Measurements from ENCODE around the gene KBTBD12. TPM values are rescaled to one million over a fixed set of nuclear protein-coding genes. Genes with fewer than 3 reads are reported as not detected.
A peak's percentile ranks its signal among the peaks of the same experiment; 100 is the strongest.

The KBTBD12 gene
- total and polyA plus RNA-seq, 2 experiments from 2014 or later = 0.02 to 0.66 TPM

- H3K4me1 ChIP-seq (ENCODE audit: low read depth) = peaks cover 4% of the 10 kb centered on the region
- no peak for TF ChIP-seq CTCF (IDR thresholded peaks at IDR 0.05; ENCODE audit: low read depth, low read length)
- DNase-seq (ENCODE audit: low read depth in 1 of 2, low spot score in 1 of 2) = no peak
- no peaks in the 10 kb centered on the region for H3K27me3 ChIP-seq
- no peaks in the 10 kb centered on the region for H3K36me3 ChIP-seq
- H3K4me3 ChIP-seq = no peak overlapping the region
- no peaks in the 10 kb centered on the region for H3K9me3 ChIP-seq (ENCODE audit: low read depth)
- no peak overlapping the region for H3K27ac ChIP-seq
Observed at GRCh38 chr3:127899200-127899599, 15.8 kb upstream of the KBTBD12 start.

GRCh38 chr3:127899766-127900165, 15.3 kb upstream of the KBTBD12 start:
- Histone ChIP-seq H3K27ac (no peak overlapping the region), H3K4me3 (no peak overlapping the region), H3K27me3 (no peaks in the 10 kb centered on the region), H3K9me3 (ENCODE audit: low read depth) (no peaks in the 10 kb centered on the region), H3K36me3 (no peaks in the 10 kb centered on the region), H3K4me1 (ENCODE audit: low read depth) (peaks cover 4% of the 10 kb centered on the region)
- TF ChIP-seq CTCF (IDR thresholded peaks at IDR 0.05; ENCODE audit: low read depth, low read length) = no peak
- DNase-seq (ENCODE audit: low read depth in 1 of 2, low spot score in 1 of 2) = no peak

GRCh38 chr3:127900536-127900935, 14.5 kb upstream of the KBTBD12 start:
- no peaks in the 10 kb centered on the region for H3K36me3 ChIP-seq
- TF ChIP-seq CTCF (IDR thresholded peaks at IDR 0.05; ENCODE audit: low read depth, low read length) = no peak
- H3K4me1 ChIP-seq (ENCODE audit: low read depth) = peaks cover 4% of the 10 kb centered on the region
- H3K9me3 ChIP-seq (ENCODE audit: low read depth) = no peaks in the 10 kb centered on the region
- DNase-seq (ENCODE audit: low read depth in 1 of 2, low spot score in 1 of 2) = no peak
- no peak overlapping the region for H3K4me3 ChIP-seq
- H3K27me3 ChIP-seq = no peaks in the 10 kb centered on the region
- H3K27ac ChIP-seq = no peak overlapping the region

- Histone ChIP-seq H3K27ac (no peak overlapping the region), H3K36me3 (no peaks in the 10 kb centered on the region), H3K4me1 (ENCODE audit: low read depth) (peaks cover 4% of the 10 kb centered on the region), H3K9me3 (ENCODE audit: low read depth) (no peaks in the 10 kb centered on the region), H3K27me3 (no peaks in the 10 kb centered on the region), H3K4me3 (no peak overlapping the region)
- DNase-seq (ENCODE audit: low read depth in 1 of 2, low spot score in 1 of 2) = no peak
- no peak for TF ChIP-seq CTCF (IDR thresholded peaks at IDR 0.05; ENCODE audit: low read depth, low read length)
Observed at GRCh38 chr3:127902486-127902885, 12.5 kb upstream of the KBTBD12 start.

- no peaks in the 10 kb centered on the region for H3K9me3 ChIP-seq (ENCODE audit: low read depth)
- H3K4me1 ChIP-seq (ENCODE audit: low read depth) = peaks cover 4% of the 10 kb centered on the region
- DNase-seq (ENCODE audit: low read depth in 1 of 2, low spot score in 1 of 2) = peak in 1 of 2 donors; percentile 64
- no peak for TF ChIP-seq CTCF (IDR thresholded peaks at IDR 0.05; ENCODE audit: low read depth, low read length)
- no peaks in the 10 kb centered on the region for H3K27me3 ChIP-seq
- H3K36me3 ChIP-seq = no peaks in the 10 kb centered on the region
- H3K4me3 ChIP-seq = no peak overlapping the region
- H3K27ac ChIP-seq = peak overlapping the region; percentile 49
Observed at GRCh38 chr3:127903611-127904375, 11.2 kb upstream of the KBTBD12 start.

Measured in cardiac muscle cell (in vitro differentiated cells and primary cell).